Left colon (tissue), 2 donors: ENCODE data around the gene MCM5. TPM values are rescaled to one million over a fixed set of nuclear protein-coding genes. Genes with fewer than 3 reads are reported as not detected.
A peak's percentile ranks its signal among the peaks of the same experiment; 100 is the strongest.
"Not testable (repeated sequence)": the region's sequence is repeated elsewhere in the genome, so short reads cannot be mapped to it uniquely, and the experiment has no call there.

Experiments used
- ATAC-seq: fragments of 200-7000 bp; cut with Tn5 transposase; one replicate; pipeline ENCODE4 v1.9.1; 2020; ENCODE audit warnings: mild to moderate bottlenecking, moderate library complexity
- DNase-seq, 2 donors: peaks; one replicate each; pipeline ENCODE4 v3.0.0-alpha.2; 2020
- intact Hi-C, 2 donors: fragments of 100-400 bp; cut with DNase I in 1 of 2; cut with micrococcal nuclease in 1 of 2; formaldehyde crosslinking; loops; one replicate each; pipeline versions ENCODE4 v1.11.2 to v1.14.0; 2022; cut with DNase I, micrococcal nuclease
- total RNA-seq, 2 donors: library from RNA; stranded (reverse); fragmentation: NEBNext Ultra II Directional; extraction: Animal tissue kit (Norgen Biotek cat#: 25700); gene quantifications; one replicate each; pipeline ENCODE4 v1.2.1, GENCODE V29; 2021
- donor health status: DM: no; HTN: no; CAD: no.
- donor health status: DM: yes; HTN: yes; CAD: no.

MCM5 gene
- total RNA-seq, 2 donors from 2014 or later, result 17.2 to 32.0 TPM

- DNase-seq, result no peak
- intact Hi-C loops, result no loop called here
- ATAC-seq, result peak; percentile 33
Measured at GRCh38 chr22:35458547-35459422, 58.8 kb downstream of the MCM5 start.

GRCh38 chr22:35459423-35459894 lies 59.5 kb downstream of the MCM5 start:
- no peak for ATAC-seq
- no peak for DNase-seq
- intact Hi-C loops, result no loop called here

- intact Hi-C loops, DNase-seq, ATAC-seq: not testable (repeated sequence)
Measured at GRCh38 chr22:35459976-35460375, 60.0 kb downstream of the MCM5 start.

GRCh38 chr22:35460688-35461087 lies 60.7 kb downstream of the MCM5 start:
- ATAC-seq (no peak), DNase-seq (no peak)
- intact Hi-C loops, result no loop called here

- intact Hi-C loops, result no loop called here
- DNase-seq (no peak), ATAC-seq (no peak)
Measured at GRCh38 chr22:35462498-35463230, 62.7 kb downstream of the MCM5 start.

- ATAC-seq (no peak), DNase-seq (no peak)
- intact Hi-C loops, result no loop called here
Measured at GRCh38 chr22:35463231-35463933, 63.4 kb downstream of the MCM5 start.

- ATAC-seq, result no peak
- intact Hi-C loops, result no loop called here
- no peak for DNase-seq
Measured at GRCh38 chr22:35464399-35464798, 64.5 kb downstream of the MCM5 start.

- DNase-seq (no peak), ATAC-seq (no peak)
- intact Hi-C loops, result no loop called here
Measured at GRCh38 chr22:35465109-35465701, 65.3 kb downstream of the MCM5 start.

- intact Hi-C loops, result no loop called here
- DNase-seq (peak; percentile 71 to 86), ATAC-seq (peak; percentile 97)
Measured at GRCh38 chr22:35467681-35468434, 67.9 kb downstream of the MCM5 start.

- ATAC-seq (no peak), DNase-seq (no peak)
- intact Hi-C loops, result no loop called here
Measured at GRCh38 chr22:35470903-35471321, 71.0 kb downstream of the MCM5 start.

GRCh38 chr22:35471566-35471965 lies 71.6 kb downstream of the MCM5 start:
- DNase-seq, ATAC-seq, intact Hi-C loops: not testable (repeated sequence)

GRCh38 chr22:35472488-35472887 lies 72.5 kb downstream of the MCM5 start:
- DNase-seq, result no peak
- intact Hi-C loops, result no loop called here
- no peak for ATAC-seq

- ATAC-seq (no peak), DNase-seq (no peak)
- intact Hi-C loops, result no loop called here
Measured at GRCh38 chr22:35473971-35474370, 74.0 kb downstream of the MCM5 start.

Other genes starting within 250 kb of the MCM5 start
- 10 to 100 TPM; 16.9 to 19.7 TPM for gene HMGXB4, start 142.6 kb upstream of the MCM5 start, total RNA-seq
- gene TOM1, start 100.2 kb upstream of the MCM5 start, total RNA-seq, result 10 to 100 TPM; 62.4 to 63.2 TPM
- 10 to 100 TPM; 29.5 to 52.3 TPM for gene HMOX1, start 19.0 kb upstream of the MCM5 start, total RNA-seq
- 10 to 100 TPM; 12.9 to 24.5 TPM for gene RASD2, start 140.7 kb downstream of the MCM5 start, total RNA-seq
- 10 to 100 TPM in 1 of 2 donors, 1 to 10 TPM in 1; 8.4 to 12.8 TPM for gene MB, start 217.2 kb downstream of the MCM5 start, total RNA-seq
- gene APOL6, start 248.3 kb downstream of the MCM5 start, total RNA-seq, result 10 to 100 TPM; 34.0 to 51.4 TPM